ENCODE data around the gene ZNF709. TPM values are rescaled to one million over a fixed set of nuclear protein-coding genes. Genes with fewer than 3 reads are reported as not detected.
A peak's percentile ranks its signal among the peaks of the same experiment; 100 is the strongest.
"Not testable (repeated sequence)": the region's sequence is repeated elsewhere in the genome, so short reads cannot be mapped to it uniquely, and the experiment has no call there.

The ZNF709 gene
- 1 to 10 TPM; 2.2 to 2.4 TPM for total RNA-seq

GRCh38 chr19:12484371-12485051 is at the start of gene ZNF709:
Gene ZNF709, minus strand, starts transcription at chr19:12484816. Its CDS starts 159 bp downstream, at chr19:12484657.
- Mint-ChIP-seq H3K9me3 (peaks cover 9% of the 10 kb centered on the region), H3K27me3 (no peaks in the 10 kb centered on the region), H3K36me3 (ENCODE audit: low read depth) (peaks cover 4% of the 10 kb centered on the region), H3K4me1 (peaks cover 29% of the 10 kb centered on the region), H3K27ac (peak within 1 kb of the TSS; percentile 87), H3K4me3 (peak within 1 kb of the TSS; percentile 89)
- ChIA-PET POLR2A (no interaction called here), CTCF (interaction anchor here (1.0 kb wide), 1 partner anchor 13 kb away, joined by 3 read pairs; no protein-coding TSS in a partner anchor)
- peak; percentile 88 for DNase-seq

GRCh38 chr19:12527034-12527836 is 42.6 kb upstream of the ZNF709 start:
- Mint-ChIP-seq H3K4me1 (no peaks in the 10 kb centered on the region), H3K27me3 (no peaks in the 10 kb centered on the region), H3K27ac (no peak overlapping the region), H3K36me3 (ENCODE audit: low read depth) (peaks cover 84% of the 10 kb centered on the region), H3K9me3 (peaks cover 68% of the 10 kb centered on the region), H3K4me3 (no peak overlapping the region)
- POLR2A ChIA-PET, result no interaction called here
- DNase-seq, result no peak
- CTCF ChIA-PET, result no interaction called here

- POLR2A ChIA-PET, result no interaction called here
These were observed 41.9 kb upstream of the ZNF709 start for GRCh38 chr19:12526542-12526941.

GRCh38 chr19:12521996-12522395 is 37.4 kb upstream of the ZNF709 start:
- Mint-ChIP-seq H3K4me1 (no peaks in the 10 kb centered on the region), H3K9me3 (peaks cover 55% of the 10 kb centered on the region), H3K4me3 (no peak overlapping the region), H3K27me3 (no peaks in the 10 kb centered on the region), H3K27ac (no peak overlapping the region), H3K36me3 (ENCODE audit: low read depth) (peaks cover 57% of the 10 kb centered on the region)
- ChIA-PET CTCF (no interaction called here), POLR2A (no interaction called here)
- DNase-seq, result peak; percentile 17

More at GRCh38 chr19:12526542-12526941, 41.9 kb upstream of the ZNF709 start:
- Mint-ChIP-seq H3K27me3 (no peaks in the 10 kb centered on the region), H3K9me3 (peaks cover 70% of the 10 kb centered on the region), H3K4me1 (no peaks in the 10 kb centered on the region), H3K36me3 (ENCODE audit: low read depth) (peaks cover 84% of the 10 kb centered on the region), H3K4me3 (no peak overlapping the region), H3K27ac (no peak overlapping the region)
- DNase-seq, result no peak
- CTCF ChIA-PET, result no interaction called here

GRCh38 chr19:12513531-12514061 is 29.0 kb upstream of the ZNF709 start:
- peaks cover 15% of the 10 kb centered on the region for H3K36me3 Mint-ChIP-seq (ENCODE audit: low read depth)
- peaks cover 43% of the 10 kb centered on the region for H3K9me3 Mint-ChIP-seq
- DNase-seq, result no peak
- no peaks in the 10 kb centered on the region for H3K27me3 Mint-ChIP-seq
- no peak overlapping the region for H3K27ac Mint-ChIP-seq
- no peak overlapping the region for H3K4me3 Mint-ChIP-seq
- CTCF ChIA-PET, result no interaction called here
- H3K4me1 Mint-ChIP-seq, result no peaks in the 10 kb centered on the region
- POLR2A ChIA-PET, result no interaction called here

- H3K9me3 Mint-ChIP-seq, result peaks cover 13% of the 10 kb centered on the region
- ChIA-PET CTCF (interaction anchor here (0.6 to 1.8 kb wide), 6 partner anchors 8 to 117 kb away, joined by 3 to 6 read pairs (median 3); partner anchors contain the start of gene ZNF709), POLR2A (interaction anchor here (0.6 kb wide), 1 partner anchor 369 kb away, joined by 3 read pairs; no protein-coding TSS in a partner anchor)
- no peaks in the 10 kb centered on the region for H3K27me3 Mint-ChIP-seq
- no peak overlapping the region for H3K4me3 Mint-ChIP-seq
- peaks cover 16% of the 10 kb centered on the region for H3K4me1 Mint-ChIP-seq
- no peak for DNase-seq
- no peaks in the 10 kb centered on the region for H3K36me3 Mint-ChIP-seq (ENCODE audit: low read depth)
- no peak overlapping the region for H3K27ac Mint-ChIP-seq
These were observed 12.4 kb upstream of the ZNF709 start for GRCh38 chr19:12497032-12497431.

GRCh38 chr19:12496480-12496879 is 11.9 kb upstream of the ZNF709 start:
- no peaks in the 10 kb centered on the region for H3K27me3 Mint-ChIP-seq
- H3K4me1 Mint-ChIP-seq, result peaks cover 16% of the 10 kb centered on the region
- no peaks in the 10 kb centered on the region for H3K36me3 Mint-ChIP-seq (ENCODE audit: low read depth)
- DNase-seq, result no peak
- ChIA-PET POLR2A (interaction anchor here (0.6 to 0.7 kb wide), 2 partner anchors 369 to 444 kb away, joined by 3 to 5 read pairs; no protein-coding TSS in a partner anchor), CTCF (interaction anchor here (0.6 to 1.8 kb wide), 9 partner anchors 8 to 182 kb away, joined by 3 to 6 read pairs (median 3); partner anchors contain the start of gene ZNF563)
- H3K4me3 Mint-ChIP-seq, result no peak overlapping the region
- no peak overlapping the region for H3K27ac Mint-ChIP-seq
- H3K9me3 Mint-ChIP-seq, result peaks cover 16% of the 10 kb centered on the region

GRCh38 chr19:12495002-12495802 is 10.6 kb upstream of the ZNF709 start:
- DNase-seq, result peak; percentile 88
- Mint-ChIP-seq H3K4me1 (peaks cover 16% of the 10 kb centered on the region), H3K27me3 (no peaks in the 10 kb centered on the region), H3K36me3 (ENCODE audit: low read depth) (no peaks in the 10 kb centered on the region), H3K9me3 (peaks cover 16% of the 10 kb centered on the region), H3K27ac (peak overlapping the region; percentile 80), H3K4me3 (peak overlapping the region; percentile 75)
- POLR2A ChIA-PET, result interaction anchor here (0.6 to 0.7 kb wide), 2 partner anchors 56 to 144 kb away, joined by 3 read pairs; no protein-coding TSS in a partner anchor
- CTCF ChIA-PET, result interaction anchor here (0.5 to 1.8 kb wide), 13 partner anchors 7 to 571 kb away, joined by 3 to 6 read pairs (median 3); partner anchors contain the start of gene ZNF563

GRCh38 chr19:12494260-12494860 is 9.7 kb upstream of the ZNF709 start:
- Mint-ChIP-seq H3K36me3 (ENCODE audit: low read depth) (no peaks in the 10 kb centered on the region), H3K27me3 (no peaks in the 10 kb centered on the region), H3K27ac (no peak overlapping the region), H3K9me3 (peaks cover 14% of the 10 kb centered on the region), H3K4me3 (peak overlapping the region; percentile 36), H3K4me1 (peaks cover 16% of the 10 kb centered on the region)
- CTCF ChIA-PET, result interaction anchor here (0.5 to 1.4 kb wide), 4 partner anchors 41 to 571 kb away, joined by 3 to 4 read pairs (median 4); no protein-coding TSS in a partner anchor
- DNase-seq, result no peak
- POLR2A ChIA-PET, result interaction anchor here (0.7 kb wide), 1 partner anchor 56 kb away, joined by 3 read pairs; no protein-coding TSS in a partner anchor

DNA sequence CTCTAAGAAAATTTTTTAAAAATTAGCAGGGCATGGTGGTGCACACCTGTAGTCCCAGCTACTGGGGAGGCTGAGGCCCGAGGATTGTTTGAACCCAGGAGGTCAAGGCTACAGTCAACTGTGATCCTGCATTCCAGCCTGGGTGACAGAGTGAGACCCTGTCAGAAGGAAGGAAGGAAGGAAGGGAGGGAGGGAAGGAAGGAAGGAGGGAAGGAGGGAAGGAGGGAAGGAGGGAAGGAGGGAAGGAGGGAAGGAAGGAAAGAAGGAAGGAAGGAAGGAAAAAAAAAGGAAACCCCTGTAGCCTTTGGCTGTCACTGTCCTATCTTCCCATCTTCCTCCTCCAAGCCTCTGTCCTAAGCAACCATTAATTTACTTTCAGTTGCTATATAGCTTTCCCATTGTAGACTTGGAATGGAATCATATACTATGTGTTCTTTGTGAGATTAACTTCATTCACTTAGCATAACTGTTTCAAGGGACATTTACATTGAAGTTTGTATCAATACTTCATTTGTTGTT is 1.7 kb upstream of the ZNF709 start:
- CTCF ChIA-PET, result interaction anchor here (0.6 kb wide), 1 partner anchor 15 kb away, joined by 3 read pairs; no protein-coding TSS in a partner anchor
- H3K4me1 Mint-ChIP-seq, result peaks cover 29% of the 10 kb centered on the region
- H3K4me3 Mint-ChIP-seq; H3K27me3 Mint-ChIP-seq; H3K36me3 Mint-ChIP-seq (ENCODE audit: low read depth); DNase-seq; H3K9me3 Mint-ChIP-seq; POLR2A ChIA-PET; H3K27ac Mint-ChIP-seq: not testable (repeated sequence)

DNA sequence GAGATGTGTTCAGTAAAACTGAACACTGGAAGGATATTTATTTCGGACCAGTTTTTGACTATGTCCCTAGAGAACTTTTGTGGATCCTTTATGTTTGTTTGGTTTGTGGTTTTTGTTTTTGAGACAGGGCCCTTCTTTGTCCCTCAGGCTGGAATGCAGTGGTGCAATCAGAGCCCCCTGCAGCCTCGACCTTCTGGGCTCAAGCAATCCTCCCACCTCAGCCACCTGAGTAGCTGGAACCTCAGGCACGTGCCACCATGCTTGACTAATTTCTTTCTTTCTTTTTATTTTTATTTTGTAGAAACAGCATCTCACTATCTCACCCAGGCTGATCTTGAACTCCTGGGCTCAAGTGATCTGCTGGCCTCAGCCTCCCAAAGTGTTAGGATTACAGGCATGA is 955 bp upstream of the ZNF709 start:
- ChIA-PET POLR2A (no interaction called here), CTCF (interaction anchor here (0.9 kb wide), 1 partner anchor 10 kb away, joined by 3 read pairs; no protein-coding TSS in a partner anchor)
- H3K36me3 Mint-ChIP-seq (ENCODE audit: low read depth), result peaks cover 4% of the 10 kb centered on the region
- peaks cover 29% of the 10 kb centered on the region for H3K4me1 Mint-ChIP-seq
- peaks cover 9% of the 10 kb centered on the region for H3K9me3 Mint-ChIP-seq
- H3K27me3 Mint-ChIP-seq, result no peaks in the 10 kb centered on the region
- peak overlapping the region; percentile 22 for H3K27ac Mint-ChIP-seq
- H3K4me3 Mint-ChIP-seq, result peak overlapping the region; percentile 89
- DNase-seq, result no peak

Data from activated CD4-positive, alpha-beta T cell treated with anti-CD3 and anti-CD28 coated beads, Interleukin-2, amount 10 ng/mL, durations not matched to agents 7 days and 5 days (primary cell).